H1 (cell line): ENCODE measurements around the gene QSOX2. TPM values are rescaled to one million over a fixed set of nuclear protein-coding genes. Genes with fewer than 3 reads are reported as not detected.

Source experiments
- CHD1 ChIP-seq: IDR thresholded peaks from 2 replicates; pipeline ENCODE4 v1.6.1; 2012; ENCODE audit warnings: low read depth, low read length, improper control_type of control experiment
- HDAC6 ChIP-seq: IDR thresholded peaks from one replicate; pipeline ENCODE4 v1.7.1; 2012; ENCODE audit warnings: low read depth, mild to moderate bottlenecking, inconsistent platforms, low read length, moderate library complexity
- NANOG ChIP-seq: IDR thresholded peaks from 2 replicates; pipeline ENCODE4 v1.6.1; 2011; ENCODE audit warnings: low read length, low read depth, mild to moderate bottlenecking, inconsistent platforms; ENCODE audit not compliant: insufficient read depth, poor library complexity, severe bottlenecking
- RXRA ChIP-seq: IDR thresholded peaks from 2 replicates; pipeline ENCODE4 v1.6.1; 2011; ENCODE audit warnings: low read depth, mild to moderate bottlenecking, low read length, moderate library complexity; ENCODE audit not compliant: insufficient read depth
- polyA plus RNA-seq, 7 experiments: library from polyadenylated mRNA; depleted of rRNA in 3 of 7; stranded (reverse) in 5 of 7; unstranded in 2 of 7; fragments of >200 nt in 5 of 7; fragments of 200-250 nt in 2 of 7; gene quantifications; 1 replicate in 5 of 7; 2 replicates in 1 of 7; 4 replicates in 1 of 7; pipeline versions ENCODE4 v1.2.1 to v1.2.3, GENCODE V29; 2011 to 2013; ENCODE audit warnings: missing spikeins in 2 of 7, mixed read lengths in 2 of 7
- total RNA-seq: library from RNA; stranded (reverse); fragmentation: NEBNext Ultra II Directional; extraction: Animal tissue kit (Norgen Biotek cat#: 25700); gene quantifications from 2 replicates; pipeline ENCODE4 v1.2.1, GENCODE V29; 2021
- TF ChIP-seq, protein P1 (sequence below): fragments of 300-600 bp; sonication (generic); IDR thresholded peaks from 2 replicates; pipeline ENCODE4 v1.7.1; 2012; ENCODE audit warnings: low read length, moderate library complexity, mild to moderate bottlenecking, inconsistent platforms; ENCODE audit not compliant: insufficient replicate concordance

QSOX2 gene
- total and polyA plus RNA-seq, 2 of the 8 experiments (the other 6 are each of a cell fraction or from before 2014, with no cell fraction given): 18.0 to 28.6 TPM

DNA sequence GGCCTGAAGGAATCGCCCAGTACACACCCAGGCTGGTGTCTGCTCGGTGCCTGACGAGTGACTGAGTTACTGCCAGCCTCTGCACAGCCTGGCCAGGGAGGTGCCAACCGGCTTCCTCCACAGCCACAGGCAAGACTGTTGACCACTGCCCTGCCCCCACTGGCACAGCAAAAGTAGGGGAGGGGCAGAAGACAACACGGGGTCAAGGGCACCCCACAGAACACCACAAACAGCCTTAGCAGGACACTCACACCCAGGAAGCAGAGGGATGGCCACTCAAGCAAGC, 40.0 kb downstream of the QSOX2 start (continued):
- TF ChIP-seq, protein P1, sequence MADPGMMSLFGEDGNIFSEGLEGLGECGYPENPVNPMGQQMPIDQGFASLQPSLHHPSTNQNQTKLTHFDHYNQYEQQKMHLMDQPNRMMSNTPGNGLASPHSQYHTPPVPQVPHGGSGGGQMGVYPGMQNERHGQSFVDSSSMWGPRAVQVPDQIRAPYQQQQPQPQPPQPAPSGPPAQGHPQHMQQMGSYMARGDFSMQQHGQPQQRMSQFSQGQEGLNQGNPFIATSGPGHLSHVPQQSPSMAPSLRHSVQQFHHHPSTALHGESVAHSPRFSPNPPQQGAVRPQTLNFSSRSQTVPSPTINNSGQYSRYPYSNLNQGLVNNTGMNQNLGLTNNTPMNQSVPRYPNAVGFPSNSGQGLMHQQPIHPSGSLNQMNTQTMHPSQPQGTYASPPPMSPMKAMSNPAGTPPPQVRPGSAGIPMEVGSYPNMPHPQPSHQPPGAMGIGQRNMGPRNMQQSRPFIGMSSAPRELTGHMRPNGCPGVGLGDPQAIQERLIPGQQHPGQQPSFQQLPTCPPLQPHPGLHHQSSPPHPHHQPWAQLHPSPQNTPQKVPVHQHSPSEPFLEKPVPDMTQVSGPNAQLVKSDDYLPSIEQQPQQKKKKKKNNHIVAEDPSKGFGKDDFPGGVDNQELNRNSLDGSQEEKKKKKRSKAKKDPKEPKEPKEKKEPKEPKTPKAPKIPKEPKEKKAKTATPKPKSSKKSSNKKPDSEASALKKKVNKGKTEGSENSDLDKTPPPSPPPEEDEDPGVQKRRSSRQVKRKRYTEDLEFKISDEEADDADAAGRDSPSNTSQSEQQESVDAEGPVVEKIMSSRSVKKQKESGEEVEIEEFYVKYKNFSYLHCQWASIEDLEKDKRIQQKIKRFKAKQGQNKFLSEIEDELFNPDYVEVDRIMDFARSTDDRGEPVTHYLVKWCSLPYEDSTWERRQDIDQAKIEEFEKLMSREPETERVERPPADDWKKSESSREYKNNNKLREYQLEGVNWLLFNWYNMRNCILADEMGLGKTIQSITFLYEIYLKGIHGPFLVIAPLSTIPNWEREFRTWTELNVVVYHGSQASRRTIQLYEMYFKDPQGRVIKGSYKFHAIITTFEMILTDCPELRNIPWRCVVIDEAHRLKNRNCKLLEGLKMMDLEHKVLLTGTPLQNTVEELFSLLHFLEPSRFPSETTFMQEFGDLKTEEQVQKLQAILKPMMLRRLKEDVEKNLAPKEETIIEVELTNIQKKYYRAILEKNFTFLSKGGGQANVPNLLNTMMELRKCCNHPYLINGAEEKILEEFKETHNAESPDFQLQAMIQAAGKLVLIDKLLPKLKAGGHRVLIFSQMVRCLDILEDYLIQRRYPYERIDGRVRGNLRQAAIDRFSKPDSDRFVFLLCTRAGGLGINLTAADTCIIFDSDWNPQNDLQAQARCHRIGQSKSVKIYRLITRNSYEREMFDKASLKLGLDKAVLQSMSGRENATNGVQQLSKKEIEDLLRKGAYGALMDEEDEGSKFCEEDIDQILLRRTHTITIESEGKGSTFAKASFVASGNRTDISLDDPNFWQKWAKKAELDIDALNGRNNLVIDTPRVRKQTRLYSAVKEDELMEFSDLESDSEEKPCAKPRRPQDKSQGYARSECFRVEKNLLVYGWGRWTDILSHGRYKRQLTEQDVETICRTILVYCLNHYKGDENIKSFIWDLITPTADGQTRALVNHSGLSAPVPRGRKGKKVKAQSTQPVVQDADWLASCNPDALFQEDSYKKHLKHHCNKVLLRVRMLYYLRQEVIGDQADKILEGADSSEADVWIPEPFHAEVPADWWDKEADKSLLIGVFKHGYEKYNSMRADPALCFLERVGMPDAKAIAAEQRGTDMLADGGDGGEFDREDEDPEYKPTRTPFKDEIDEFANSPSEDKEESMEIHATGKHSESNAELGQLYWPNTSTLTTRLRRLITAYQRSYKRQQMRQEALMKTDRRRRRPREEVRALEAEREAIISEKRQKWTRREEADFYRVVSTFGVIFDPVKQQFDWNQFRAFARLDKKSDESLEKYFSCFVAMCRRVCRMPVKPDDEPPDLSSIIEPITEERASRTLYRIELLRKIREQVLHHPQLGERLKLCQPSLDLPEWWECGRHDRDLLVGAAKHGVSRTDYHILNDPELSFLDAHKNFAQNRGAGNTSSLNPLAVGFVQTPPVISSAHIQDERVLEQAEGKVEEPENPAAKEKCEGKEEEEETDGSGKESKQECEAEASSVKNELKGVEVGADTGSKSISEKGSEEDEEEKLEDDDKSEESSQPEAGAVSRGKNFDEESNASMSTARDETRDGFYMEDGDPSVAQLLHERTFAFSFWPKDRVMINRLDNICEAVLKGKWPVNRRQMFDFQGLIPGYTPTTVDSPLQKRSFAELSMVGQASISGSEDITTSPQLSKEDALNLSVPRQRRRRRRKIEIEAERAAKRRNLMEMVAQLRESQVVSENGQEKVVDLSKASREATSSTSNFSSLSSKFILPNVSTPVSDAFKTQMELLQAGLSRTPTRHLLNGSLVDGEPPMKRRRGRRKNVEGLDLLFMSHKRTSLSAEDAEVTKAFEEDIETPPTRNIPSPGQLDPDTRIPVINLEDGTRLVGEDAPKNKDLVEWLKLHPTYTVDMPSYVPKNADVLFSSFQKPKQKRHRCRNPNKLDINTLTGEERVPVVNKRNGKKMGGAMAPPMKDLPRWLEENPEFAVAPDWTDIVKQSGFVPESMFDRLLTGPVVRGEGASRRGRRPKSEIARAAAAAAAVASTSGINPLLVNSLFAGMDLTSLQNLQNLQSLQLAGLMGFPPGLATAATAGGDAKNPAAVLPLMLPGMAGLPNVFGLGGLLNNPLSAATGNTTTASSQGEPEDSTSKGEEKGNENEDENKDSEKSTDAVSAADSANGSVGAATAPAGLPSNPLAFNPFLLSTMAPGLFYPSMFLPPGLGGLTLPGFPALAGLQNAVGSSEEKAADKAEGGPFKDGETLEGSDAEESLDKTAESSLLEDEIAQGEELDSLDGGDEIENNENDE: no peak
- TF ChIP-seq RXRA (no peak), HDAC6 (no peak), NANOG (no peak), CHD1 (no peak)
